Measurements from ENCODE around the gene PDE10A. TPM values are rescaled to one million over a fixed set of nuclear protein-coding genes. Genes with fewer than 3 reads are reported as not detected.

PDE10A gene
- total and polyA plus RNA-seq, 2 of the 8 experiments (the other 6 are each of a cell fraction or from before 2014, with no cell fraction given) = 1.1 to 2.4 TPM

GRCh38 chr6:165306955-165307354 lies 356.1 kb downstream of the PDE10A start:
- Histone ChIP-seq H3K14ac (ENCODE audit: insufficient read length) (no peak overlapping the region), H2BK12ac (ENCODE audit: low read depth, low read length) (no peak overlapping the region), H3K9me3 (ENCODE audit: insufficient read depth in 2 of 2, low read depth in 1 of 2, low read length in 1 of 2) (no peaks in the 10 kb centered on the region), H3K36me3 (ENCODE audit: control insufficient read depth in 2 of 4, insufficient read depth in 4 of 4, low read length in 3 of 4) (no peaks in the 10 kb centered on the region), H3K4me2 (ENCODE audit: insufficient read depth in 1 of 2, low read depth in 2 of 2, low read length in 2 of 2) (no peak overlapping the region), H2BK5ac (ENCODE audit: low read depth, low read length) (no peak overlapping the region), H3K23me2 (ENCODE audit: low read depth, low read length) (0 out of 2 replicates have a peak, but pooled peaks cover 5% of the 10 kb centered on the region), H4K8ac (ENCODE audit: extremely low read depth, insufficient read depth, low read length) (no peak overlapping the region), H3K79me1 (ENCODE audit: low read depth, low read length) (no peaks in the 10 kb centered on the region), H3K27ac (ENCODE audit: low read depth, low read length) (no peak overlapping the region), H3K27me3 (replicated peaks in 1 of 4; ENCODE audit: control insufficient read depth in 3 of 4, extremely low read depth in 1 of 4, insufficient read depth in 3 of 4, low read length in 3 of 4) (peaks cover 5 to 19% (median 11%) of the 10 kb centered on the region in 4 experiments), H4K91ac (replicated peaks; ENCODE audit: insufficient read length, low read length) (no peak overlapping the region), H2BK120ac (replicated peaks; ENCODE audit: low read depth, low read length) (no peak overlapping the region), H3K4me1 (replicated peaks in 1 of 4; ENCODE audit: control insufficient read depth in 3 of 4, insufficient read depth in 4 of 4, low read length in 3 of 4) (no peaks in the 10 kb centered on the region), H4K5ac (ENCODE audit: insufficient read length, low read depth, low read length) (no peak overlapping the region), H3K79me2 (ENCODE audit: control insufficient read depth in 1 of 2, insufficient read depth in 2 of 2, low read length in 2 of 2) (no peaks in the 10 kb centered on the region), H2AFZ (ENCODE audit: low read length) (no peak overlapping the region), H3K23ac (ENCODE audit: insufficient read length) (no peak overlapping the region), H3K4me3 (ENCODE audit: extremely low read depth in 1 of 4, insufficient read depth in 2 of 4, low read depth in 3 of 4, low read length in 4 of 4) (no peak overlapping the region), H2AK5ac (ENCODE audit: low read depth, low read length) (no peak overlapping the region), H3K56ac (replicated peaks; ENCODE audit: insufficient read length, low read depth, low read length) (no peak overlapping the region), H3K18ac (ENCODE audit: extremely low read depth, low read length) (no peak overlapping the region), H3K4ac (replicated peaks; ENCODE audit: insufficient read length, low read depth, low read length) (no peak overlapping the region), H2BK20ac (ENCODE audit: low read length) (no peak overlapping the region), H2BK15ac (ENCODE audit: low read length) (no peak overlapping the region), H4K20me1 (replicated peaks in 1 of 2; ENCODE audit: control insufficient read depth in 1 of 2, insufficient read depth in 2 of 2, low read length in 2 of 2) (no peaks in the 10 kb centered on the region), H3K9ac (replicated peaks in 1 of 4; ENCODE audit: extremely low read depth in 1 of 4, low read depth in 3 of 4, low read length in 3 of 4) (no peak overlapping the region)
- DNase-seq (ENCODE audit: low read depth in 1 of 2, low spot score in 2 of 2) = no peak
- CTCF ChIA-PET (ENCODE audit: partially characterized antibody) = no interaction called here
- FAIRE-seq = no peak
- POLR2A ChIA-PET (ENCODE audit: partially characterized antibody) = no interaction called here
- 98% methylated on average over 3 of the region's 3 CpGs; no CpG with 5 or more reads in 1 of the 2 experiments for WGBS, 2 experiments (ENCODE audit: extremely low coverage in 1 of 2, insufficient coverage in 1 of 2, insufficient read length in 1 of 2, insufficient replicate concordance in 2 of 2, low coverage in 1 of 2, low lambda C conversion rate in 2 of 2, missing lambda C conversion rate in 1 of 2)
- no peak for TF ChIP-seq SP1 (IDR thresholded peaks at IDR 0.05; ENCODE audit: low read depth, low read length)
- TF ChIP-seq TAF7 (optimal IDR thresholded peaks at IDR 0.05; ENCODE audit: borderline replicate concordance, low read depth, low read length) = no peak
- TF ChIP-seq BCL11A (IDR thresholded peaks at IDR 0.05; ENCODE audit: low read depth in 2 of 2, low read length in 2 of 2) = no peak
- no peak for TF ChIP-seq EZH2 (IDR thresholded peaks at IDR 0.05; ENCODE audit: low read depth, low read length, severe bottlenecking)
- no peak for TF ChIP-seq HDAC6 (IDR thresholded peaks at IDR 0.05; ENCODE audit: low read depth, low read length)
- TF ChIP-seq TAF1 (IDR thresholded peaks at IDR 0.05; ENCODE audit: low read depth, low read length) = no peak
- TF ChIP-seq CHD1 (IDR thresholded peaks at IDR 0.05; ENCODE audit: low read depth, low read length) = no peak
- no peak for TF ChIP-seq HDAC2 (IDR thresholded peaks at IDR 0.05; ENCODE audit: borderline replicate concordance in 1 of 2, low read depth in 2 of 2, low read length in 2 of 2)
- no peak for TF ChIP-seq RNF2 (IDR thresholded peaks at IDR 0.05; ENCODE audit: borderline replicate concordance, low read depth, low read length, missing control alignments, poor library complexity, severe bottlenecking)
- TF ChIP-seq BACH1 (IDR thresholded peaks at IDR 0.05; ENCODE audit: low read length) = no peak
- no peak for TF ChIP-seq POLR2A (IDR thresholded peaks at IDR 0.05; ENCODE audit: control extremely low read depth in 1 of 2, low read depth in 2 of 2, low read length in 2 of 2)
- no peak for TF ChIP-seq BRCA1 (IDR thresholded peaks at IDR 0.05; ENCODE audit: low read depth, low read length)
- no peak for TF ChIP-seq SAP30 (IDR thresholded peaks at IDR 0.05; ENCODE audit: insufficient read depth, insufficient replicate concordance, low read length)
- TF ChIP-seq ZNF274 (IDR thresholded peaks at IDR 0.05; ENCODE audit: borderline replicate concordance, extremely low read depth, low read length) = no peak
- TF ChIP-seq CREB1 (IDR thresholded peaks at IDR 0.05) = no peak
